B cell (primary cell): ENCODE measurements around the gene PLPPR2.

Experiments used
- CTCF ChIP-seq: fragments of 200-600 bp; IDR thresholded peaks from one replicate; pipeline ENCODE4 v1.8.0; 2022; ENCODE audit warnings: antibody characterized with exemption, mild to moderate bottlenecking
- EZH2 ChIP-seq: IDR thresholded peaks from 2 replicates; pipeline ENCODE4 v1.6.1; 2012; ENCODE audit warnings: borderline replicate concordance, low read depth, mild to moderate bottlenecking, moderate library complexity, low read length; ENCODE audit not compliant: insufficient read depth, poor library complexity, severe bottlenecking

- no peak for TF ChIP-seq CTCF
- no peak for TF ChIP-seq EZH2
These were observed 35.1 kb downstream of the PLPPR2 start for GRCh38 chr19:11390359-11390758.
